ENCODE data around the gene LTC4S.

Gene LTC4S

DNA sequence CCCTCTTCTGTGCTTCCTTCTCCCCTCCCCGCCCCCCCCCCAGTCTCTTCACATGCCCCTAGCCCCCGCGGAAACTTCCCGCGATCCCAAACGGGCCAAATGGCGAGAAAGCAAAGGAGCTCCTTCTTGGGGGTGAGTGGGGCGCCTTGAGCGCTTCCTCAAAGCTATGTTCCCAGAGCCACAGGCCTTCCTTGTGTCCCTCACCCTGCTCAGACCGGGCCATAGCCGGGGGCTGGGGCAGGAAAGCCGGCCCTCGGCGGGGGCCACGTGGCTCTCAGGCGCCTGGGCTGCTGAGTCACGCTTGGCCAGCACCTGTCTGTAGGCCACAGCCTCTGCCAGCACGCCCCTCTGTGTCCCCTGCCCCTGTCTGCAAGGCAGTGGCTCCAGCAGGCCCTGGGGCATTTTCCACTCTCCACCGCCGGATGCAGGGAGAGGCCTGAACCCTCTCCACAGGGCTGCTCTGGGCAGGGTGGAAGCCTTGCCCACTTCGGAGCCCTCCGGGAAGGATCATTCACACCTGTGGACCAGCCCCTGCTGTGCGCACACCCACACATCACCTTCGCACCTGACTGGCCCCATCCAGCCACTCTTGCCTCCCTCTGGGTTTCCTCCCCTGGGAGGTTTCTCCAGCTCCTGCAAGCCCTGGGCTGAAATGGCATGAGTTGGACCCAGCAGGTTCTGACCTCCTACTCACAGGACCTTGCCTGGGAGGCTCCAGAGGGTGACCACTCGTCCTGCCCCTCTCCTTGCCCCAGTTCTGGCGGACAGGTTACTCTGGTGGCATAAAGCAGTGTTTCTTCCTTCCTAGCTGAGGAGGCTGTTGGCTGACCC is 25.7 kb downstream of the LTC4S start:
- peak; percentile 13 for ATAC-seq
- TF ChIP-seq ZNF565 (CRISPR knock-in tag; conservative IDR thresholded peaks at IDR 0.05; ENCODE audit: low read depth) (peak; percentile 70; the same call in 1 of the 2 replicates), TOX (CRISPR knock-in tag; IDR thresholded peaks at IDR 0.05; ENCODE audit: borderline replicate concordance) (no peak), ESRRG (CRISPR knock-in tag; IDR thresholded peaks at IDR 0.05) (no peak), SNAI2 (CRISPR knock-in tag; IDR thresholded peaks at IDR 0.05) (peak; percentile 78; the same call in 1 of the 2 replicates), OSR1 (CRISPR knock-in tag; IDR thresholded peaks at IDR 0.05) (no peak), TCF4 (CRISPR knock-in tag; IDR thresholded peaks at IDR 0.05; ENCODE audit: borderline replicate concordance) (no peak), ZNF70 (CRISPR knock-in tag; IDR thresholded peaks at IDR 0.05) (no peak), CSDC2 (CRISPR knock-in tag; IDR thresholded peaks at IDR 0.05) (peak; percentile 88; the same call in 1 of the 2 replicates), ZFP30 (CRISPR knock-in tag; IDR thresholded peaks at IDR 0.05) (peak; percentile 23; the same call in 1 of the 2 replicates), PPARA (CRISPR knock-in tag; IDR thresholded peaks at IDR 0.05; ENCODE audit: borderline replicate concordance) (no peak), ISL1 (CRISPR knock-in tag; IDR thresholded peaks at IDR 0.05) (no peak), GLIS3 (CRISPR knock-in tag; IDR thresholded peaks at IDR 0.05) (no peak), ZC3H10 (CRISPR knock-in tag; IDR thresholded peaks at IDR 0.05) (0 out of 2 replicates have a peak, but pooled peaks have one; percentile 23), BACH2 (CRISPR knock-in tag; IDR thresholded peaks at IDR 0.05; ENCODE audit: borderline replicate concordance) (no peak), ARNTL (CRISPR knock-in tag; IDR thresholded peaks at IDR 0.05; ENCODE audit: borderline replicate concordance, low read depth) (no peak), RARB (CRISPR knock-in tag; IDR thresholded peaks at IDR 0.05) (no peak), ZFP3 (CRISPR knock-in tag; IDR thresholded peaks at IDR 0.05) (peak; percentile 70), ZNF8 (CRISPR knock-in tag; IDR thresholded peaks at IDR 0.05) (0 out of 2 replicates have a peak, but pooled peaks have one; percentile 7)
- TF ChIP-seq, protein P1, sequence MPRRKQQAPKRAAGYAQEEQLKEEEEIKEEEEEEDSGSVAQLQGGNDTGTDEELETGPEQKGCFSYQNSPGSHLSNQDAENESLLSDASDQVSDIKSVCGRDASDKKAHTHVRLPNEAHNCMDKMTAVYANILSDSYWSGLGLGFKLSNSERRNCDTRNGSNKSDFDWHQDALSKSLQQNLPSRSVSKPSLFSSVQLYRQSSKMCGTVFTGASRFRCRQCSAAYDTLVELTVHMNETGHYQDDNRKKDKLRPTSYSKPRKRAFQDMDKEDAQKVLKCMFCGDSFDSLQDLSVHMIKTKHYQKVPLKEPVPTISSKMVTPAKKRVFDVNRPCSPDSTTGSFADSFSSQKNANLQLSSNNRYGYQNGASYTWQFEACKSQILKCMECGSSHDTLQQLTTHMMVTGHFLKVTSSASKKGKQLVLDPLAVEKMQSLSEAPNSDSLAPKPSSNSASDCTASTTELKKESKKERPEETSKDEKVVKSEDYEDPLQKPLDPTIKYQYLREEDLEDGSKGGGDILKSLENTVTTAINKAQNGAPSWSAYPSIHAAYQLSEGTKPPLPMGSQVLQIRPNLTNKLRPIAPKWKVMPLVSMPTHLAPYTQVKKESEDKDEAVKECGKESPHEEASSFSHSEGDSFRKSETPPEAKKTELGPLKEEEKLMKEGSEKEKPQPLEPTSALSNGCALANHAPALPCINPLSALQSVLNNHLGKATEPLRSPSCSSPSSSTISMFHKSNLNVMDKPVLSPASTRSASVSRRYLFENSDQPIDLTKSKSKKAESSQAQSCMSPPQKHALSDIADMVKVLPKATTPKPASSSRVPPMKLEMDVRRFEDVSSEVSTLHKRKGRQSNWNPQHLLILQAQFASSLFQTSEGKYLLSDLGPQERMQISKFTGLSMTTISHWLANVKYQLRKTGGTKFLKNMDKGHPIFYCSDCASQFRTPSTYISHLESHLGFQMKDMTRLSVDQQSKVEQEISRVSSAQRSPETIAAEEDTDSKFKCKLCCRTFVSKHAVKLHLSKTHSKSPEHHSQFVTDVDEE (CRISPR knock-in tag; IDR thresholded peaks at IDR 0.05), result peak; percentile 19; the same call in 1 of the 2 replicates
- TF ChIP-seq, protein P2, sequence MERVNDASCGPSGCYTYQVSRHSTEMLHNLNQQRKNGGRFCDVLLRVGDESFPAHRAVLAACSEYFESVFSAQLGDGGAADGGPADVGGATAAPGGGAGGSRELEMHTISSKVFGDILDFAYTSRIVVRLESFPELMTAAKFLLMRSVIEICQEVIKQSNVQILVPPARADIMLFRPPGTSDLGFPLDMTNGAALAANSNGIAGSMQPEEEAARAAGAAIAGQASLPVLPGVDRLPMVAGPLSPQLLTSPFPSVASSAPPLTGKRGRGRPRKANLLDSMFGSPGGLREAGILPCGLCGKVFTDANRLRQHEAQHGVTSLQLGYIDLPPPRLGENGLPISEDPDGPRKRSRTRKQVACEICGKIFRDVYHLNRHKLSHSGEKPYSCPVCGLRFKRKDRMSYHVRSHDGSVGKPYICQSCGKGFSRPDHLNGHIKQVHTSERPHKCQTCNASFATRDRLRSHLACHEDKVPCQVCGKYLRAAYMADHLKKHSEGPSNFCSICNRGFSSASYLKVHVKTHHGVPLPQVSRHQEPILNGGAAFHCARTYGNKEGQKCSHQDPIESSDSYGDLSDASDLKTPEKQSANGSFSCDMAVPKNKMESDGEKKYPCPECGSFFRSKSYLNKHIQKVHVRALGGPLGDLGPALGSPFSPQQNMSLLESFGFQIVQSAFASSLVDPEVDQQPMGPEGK (CRISPR knock-in tag; IDR thresholded peaks at IDR 0.05; ENCODE audit: borderline replicate concordance), result no peak
- TF ChIP-seq, protein P3, sequence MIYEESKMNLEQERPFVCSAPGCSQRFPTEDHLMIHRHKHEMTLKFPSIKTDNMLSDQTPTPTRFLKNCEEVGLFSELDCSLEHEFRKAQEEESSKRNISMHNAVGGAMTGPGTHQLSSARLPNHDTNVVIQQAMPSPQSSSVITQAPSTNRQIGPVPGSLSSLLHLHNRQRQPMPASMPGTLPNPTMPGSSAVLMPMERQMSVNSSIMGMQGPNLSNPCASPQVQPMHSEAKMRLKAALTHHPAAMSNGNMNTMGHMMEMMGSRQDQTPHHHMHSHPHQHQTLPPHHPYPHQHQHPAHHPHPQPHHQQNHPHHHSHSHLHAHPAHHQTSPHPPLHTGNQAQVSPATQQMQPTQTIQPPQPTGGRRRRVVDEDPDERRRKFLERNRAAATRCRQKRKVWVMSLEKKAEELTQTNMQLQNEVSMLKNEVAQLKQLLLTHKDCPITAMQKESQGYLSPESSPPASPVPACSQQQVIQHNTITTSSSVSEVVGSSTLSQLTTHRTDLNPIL (CRISPR knock-in tag; IDR thresholded peaks at IDR 0.05; ENCODE audit: low read depth), result no peak
- TF ChIP-seq, protein P4, sequence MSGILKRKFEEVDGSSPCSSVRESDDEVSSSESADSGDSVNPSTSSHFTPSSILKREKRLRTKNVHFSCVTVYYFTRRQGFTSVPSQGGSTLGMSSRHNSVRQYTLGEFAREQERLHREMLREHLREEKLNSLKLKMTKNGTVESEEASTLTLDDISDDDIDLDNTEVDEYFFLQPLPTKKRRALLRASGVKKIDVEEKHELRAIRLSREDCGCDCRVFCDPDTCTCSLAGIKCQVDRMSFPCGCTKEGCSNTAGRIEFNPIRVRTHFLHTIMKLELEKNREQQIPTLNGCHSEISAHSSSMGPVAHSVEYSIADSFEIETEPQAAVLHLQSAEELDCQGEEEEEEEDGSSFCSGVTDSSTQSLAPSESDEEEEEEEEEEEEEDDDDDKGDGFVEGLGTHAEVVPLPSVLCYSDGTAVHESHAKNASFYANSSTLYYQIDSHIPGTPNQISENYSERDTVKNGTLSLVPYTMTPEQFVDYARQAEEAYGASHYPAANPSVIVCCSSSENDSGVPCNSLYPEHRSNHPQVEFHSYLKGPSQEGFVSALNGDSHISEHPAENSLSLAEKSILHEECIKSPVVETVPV (CRISPR knock-in tag; IDR thresholded peaks at IDR 0.05), result no peak
- TF ChIP-seq, protein P5, sequence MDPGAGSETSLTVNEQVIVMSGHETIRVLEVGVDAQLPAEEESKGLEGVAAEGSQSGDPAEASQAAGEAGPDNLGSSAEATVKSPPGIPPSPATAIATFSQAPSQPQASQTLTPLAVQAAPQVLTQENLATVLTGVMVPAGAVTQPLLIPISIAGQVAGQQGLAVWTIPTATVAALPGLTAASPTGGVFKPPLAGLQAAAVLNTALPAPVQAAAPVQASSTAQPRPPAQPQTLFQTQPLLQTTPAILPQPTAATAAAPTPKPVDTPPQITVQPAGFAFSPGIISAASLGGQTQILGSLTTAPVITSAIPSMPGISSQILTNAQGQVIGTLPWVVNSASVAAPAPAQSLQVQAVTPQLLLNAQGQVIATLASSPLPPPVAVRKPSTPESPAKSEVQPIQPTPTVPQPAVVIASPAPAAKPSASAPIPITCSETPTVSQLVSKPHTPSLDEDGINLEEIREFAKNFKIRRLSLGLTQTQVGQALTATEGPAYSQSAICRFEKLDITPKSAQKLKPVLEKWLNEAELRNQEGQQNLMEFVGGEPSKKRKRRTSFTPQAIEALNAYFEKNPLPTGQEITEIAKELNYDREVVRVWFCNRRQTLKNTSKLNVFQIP (CRISPR knock-in tag; IDR thresholded peaks at IDR 0.05; ENCODE audit: borderline replicate concordance, low read depth), result no peak

DNA sequence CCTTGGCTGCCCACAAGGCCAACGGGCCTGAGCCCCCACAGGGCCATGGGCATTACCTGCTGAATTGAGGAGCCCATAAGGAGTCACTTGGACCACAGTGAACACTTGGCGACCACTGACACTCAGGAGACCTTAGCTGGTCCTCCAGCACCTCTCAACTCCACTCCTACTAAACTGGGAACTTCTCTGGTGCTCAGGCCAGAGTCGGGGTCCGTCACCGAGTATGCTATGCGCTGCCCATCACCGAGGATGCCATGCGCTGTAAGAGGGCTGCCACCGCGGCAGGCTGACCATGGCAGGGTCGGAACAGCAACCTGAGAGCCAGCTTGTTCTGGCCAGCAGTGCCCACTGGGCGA is 26.3 kb downstream of the LTC4S start:
- ATAC-seq, result peak; percentile 8
- TF ChIP-seq ESRRG (CRISPR knock-in tag; IDR thresholded peaks at IDR 0.05), result no peak
- TF ChIP-seq, protein P5 (CRISPR knock-in tag; IDR thresholded peaks at IDR 0.05; ENCODE audit: borderline replicate concordance, low read depth), result no peak; the same call in 1 of the 2 replicates
- no peak for TF ChIP-seq ZFP3 (CRISPR knock-in tag; IDR thresholded peaks at IDR 0.05)
- TF ChIP-seq GLIS3 (CRISPR knock-in tag; IDR thresholded peaks at IDR 0.05), result no peak
- TF ChIP-seq ZNF565 (CRISPR knock-in tag; conservative IDR thresholded peaks at IDR 0.05; ENCODE audit: low read depth), result no peak
- TF ChIP-seq, protein P3 (CRISPR knock-in tag; IDR thresholded peaks at IDR 0.05; ENCODE audit: low read depth), result no peak
- no peak for TF ChIP-seq ARNTL (CRISPR knock-in tag; IDR thresholded peaks at IDR 0.05; ENCODE audit: borderline replicate concordance, low read depth)
- TF ChIP-seq OSR1 (CRISPR knock-in tag; IDR thresholded peaks at IDR 0.05), result no peak
- no peak for TF ChIP-seq TCF4 (CRISPR knock-in tag; IDR thresholded peaks at IDR 0.05; ENCODE audit: borderline replicate concordance)
- TF ChIP-seq, protein P4 (CRISPR knock-in tag; IDR thresholded peaks at IDR 0.05), result no peak
- no peak for TF ChIP-seq CSDC2 (CRISPR knock-in tag; IDR thresholded peaks at IDR 0.05)
- no peak for TF ChIP-seq ZNF70 (CRISPR knock-in tag; IDR thresholded peaks at IDR 0.05)
- no peak for TF ChIP-seq PPARA (CRISPR knock-in tag; IDR thresholded peaks at IDR 0.05; ENCODE audit: borderline replicate concordance)
- TF ChIP-seq ZFP30 (CRISPR knock-in tag; IDR thresholded peaks at IDR 0.05), result no peak
- no peak for TF ChIP-seq ZNF8 (CRISPR knock-in tag; IDR thresholded peaks at IDR 0.05)
- TF ChIP-seq RARB (CRISPR knock-in tag; IDR thresholded peaks at IDR 0.05), result no peak

All from SK-N-SH treated with all-trans-retinoic acid at 6 μM for 48 hours (cell line).